Lung microvascular endothelial cell (primary cell): ENCODE results near the gene OLIG2. TPM values are rescaled to one million over a fixed set of nuclear protein-coding genes. Genes with fewer than 3 reads are reported as not detected.

ENCODE experiments used
- DNase-seq, 2 donors: peaks; one replicate each; pipeline versions ENCODE4 v3.0.0 to v3.0.0-alpha.2; 2010; ENCODE audit warnings: low read depth in 2 of 2
- total RNA-seq: library from RNA; depleted of rRNA; stranded (reverse); fragments of >200 nt; gene quantifications from 2 replicates; pipeline ENCODE4 v1.2.1, GENCODE V29; 2014

Gene OLIG2
- total RNA-seq, 1 donor from 2014 or later: not detected

GRCh38 chr21:33032434-33033047 is 6.8 kb downstream of the OLIG2 start:
- no peak for DNase-seq

- no peak for DNase-seq
Observed at GRCh38 chr21:33033094-33033951, 7.6 kb downstream of the OLIG2 start.

- no peak for DNase-seq
Observed at GRCh38 chr21:33033961-33034413, 8.3 kb downstream of the OLIG2 start.

GRCh38 chr21:33035147-33035546 is 9.4 kb downstream of the OLIG2 start:
- DNase-seq: no peak

- DNase-seq: peak; percentile 88 to 92
Observed at GRCh38 chr21:33036430-33037162, 10.9 kb downstream of the OLIG2 start.

GRCh38 chr21:33037501-33037900 is 11.8 kb downstream of the OLIG2 start:
- DNase-seq: peak in 1 of 2 donors; percentile 28

GRCh38 chr21:33039536-33039935 is 13.8 kb downstream of the OLIG2 start:
- peak in 1 of 2 donors; percentile 89 for DNase-seq

GRCh38 chr21:33040215-33040614 is 14.5 kb downstream of the OLIG2 start:
- DNase-seq: no peak

- no peak for DNase-seq
Observed at GRCh38 chr21:33041981-33042380, 16.2 kb downstream of the OLIG2 start.

GRCh38 chr21:33042812-33043211 is 17.1 kb downstream of the OLIG2 start:
- peak; percentile 75 for DNase-seq

GRCh38 chr21:33046455-33046854 is 20.7 kb downstream of the OLIG2 start:
- no peak for DNase-seq

GRCh38 chr21:33047231-33047630 is 21.5 kb downstream of the OLIG2 start:
- DNase-seq: peak; percentile 26 to 42

GRCh38 chr21:33051925-33052324 is 26.2 kb downstream of the OLIG2 start:
- DNase-seq: no peak

GRCh38 chr21:33053951-33054350 is 28.2 kb downstream of the OLIG2 start:
- no peak for DNase-seq

- DNase-seq: no peak
Observed at GRCh38 chr21:33055991-33056390, 30.3 kb downstream of the OLIG2 start.

GRCh38 chr21:33057385-33057940 is 31.7 kb downstream of the OLIG2 start:
- no peak for DNase-seq

- DNase-seq: no peak
Observed at GRCh38 chr21:33058527-33058926, 32.8 kb downstream of the OLIG2 start.

- DNase-seq: no peak
Observed at GRCh38 chr21:33058957-33059356, 33.2 kb downstream of the OLIG2 start.

GRCh38 chr21:33059380-33059841 is 33.7 kb downstream of the OLIG2 start:
- no peak for DNase-seq

- no peak for DNase-seq
Observed at GRCh38 chr21:33061233-33061632, 35.5 kb downstream of the OLIG2 start.

GRCh38 chr21:33063375-33063883 is 37.7 kb downstream of the OLIG2 start:
- no peak for DNase-seq
